ENCODE results near the gene C10orf105. TPM values are rescaled to one million over a fixed set of nuclear protein-coding genes. Genes with fewer than 3 reads are reported as not detected.

C10orf105 gene, protein sequence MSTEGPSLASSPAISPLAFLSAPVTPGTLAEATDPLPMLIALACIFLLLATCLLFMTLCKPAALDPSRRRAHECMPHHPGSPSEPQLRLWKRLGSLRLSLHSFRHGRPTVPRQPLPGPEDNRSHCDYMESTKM
- total RNA-seq (2022; extraction: Qiagen RNA extraction), result not detected in 5 replicates

DNA sequence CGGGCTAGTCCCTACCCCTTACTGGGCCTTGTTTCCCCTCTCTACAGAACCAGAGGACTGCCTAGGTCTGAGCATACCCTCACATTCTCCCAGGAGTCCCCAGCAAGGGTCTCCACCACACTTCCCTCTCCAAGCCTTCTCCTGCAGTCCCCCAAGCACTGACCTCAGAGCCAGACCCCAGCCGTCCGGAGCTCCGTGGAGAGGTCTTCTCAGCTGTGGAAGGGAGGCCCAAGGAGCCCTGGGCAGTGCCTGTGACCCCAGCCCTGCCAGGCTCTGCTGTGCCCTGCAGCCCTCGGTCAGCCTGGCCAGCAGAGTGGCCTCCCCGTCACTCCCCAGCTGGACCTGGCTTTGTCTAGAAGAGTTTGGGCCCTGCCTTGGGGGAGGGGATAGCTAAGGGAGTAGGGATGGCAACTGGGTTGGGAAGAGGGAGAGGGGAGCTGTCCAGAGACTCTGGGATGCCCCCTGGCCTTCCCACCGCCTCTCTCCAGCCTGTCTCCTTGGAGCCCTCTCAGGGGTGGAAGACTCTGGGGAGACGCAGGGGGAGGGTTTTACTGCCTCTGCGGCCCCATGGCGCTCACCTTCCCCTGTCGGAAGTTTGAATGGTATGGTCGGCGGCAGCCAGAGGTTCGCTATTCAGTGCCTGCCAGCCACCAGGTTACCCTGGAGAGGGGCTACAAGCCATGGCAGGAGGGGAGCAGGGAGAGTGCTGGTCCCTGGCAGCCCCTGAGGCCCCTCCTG lies at the start of gene C10orf105:
Gene C10orf105, minus strand, starts transcription at position 315 of the 738 bp plus-strand sequence. CDS start 3,441 bp downstream, outside the sequence.

Other genes starting within 250 kb of the C10orf105 start
- 21.0 to 35.4 TPM (median 34.3 TPM) in 5 replicates for gene VSIR, start 53.7 kb upstream of the C10orf105 start, total RNA-seq (2022; extraction: Qiagen RNA extraction)
- gene PSAP, start 131.5 kb upstream of the C10orf105 start, total RNA-seq (2022; extraction: Qiagen RNA extraction), result 825 to 1,002 TPM (median 905 TPM) in 5 replicates
- gene CHST3, start 244.6 kb upstream of the C10orf105 start, total RNA-seq (2022; extraction: Qiagen RNA extraction), result 34.1 to 43.0 TPM (median 35.6 TPM) in 5 replicates

Measured in A549 treated with CORT108297 at 1 μM for 4 hours (cell line).